Measurements from ENCODE around the gene DGKG. TPM values are rescaled to one million over a fixed set of nuclear protein-coding genes. Genes with fewer than 3 reads are reported as not detected.

DGKG gene
- total and polyA plus RNA-seq, 2 of the 8 experiments (the other 6 are each of a cell fraction or from before 2014, with no cell fraction given), result 0.30 to 0.48 TPM

GRCh38 chr3:186340204-186340603 is 21.8 kb downstream of the DGKG start:
- ChIA-PET POLR2A (ENCODE audit: partially characterized antibody) (no interaction called here), CTCF (ENCODE audit: partially characterized antibody) (interaction anchor here (1.2 kb wide), 1 partner anchor 10 kb away, joined by 3 read pairs; no protein-coding TSS in a partner anchor)
- no peak overlapping the region for H2AK5ac ChIP-seq (ENCODE audit: low read depth, low read length)
- no peak overlapping the region for H3K14ac ChIP-seq (ENCODE audit: insufficient read length)
- H3K4me2 ChIP-seq (ENCODE audit: insufficient read depth in 1 of 2, low read depth in 2 of 2, low read length in 2 of 2), result no peak overlapping the region
- H2BK20ac ChIP-seq (ENCODE audit: low read length), result no peak overlapping the region
- no peak overlapping the region for H3K4me3 ChIP-seq (ENCODE audit: extremely low read depth in 1 of 4, insufficient read depth in 2 of 4, low read depth in 3 of 4, low read length in 4 of 4)
- no peaks in the 10 kb centered on the region for H3K79me1 ChIP-seq (ENCODE audit: low read depth, low read length)
- no peak overlapping the region for H4K8ac ChIP-seq (ENCODE audit: extremely low read depth, insufficient read depth, low read length)
- H2BK5ac ChIP-seq (ENCODE audit: low read depth, low read length), result no peak overlapping the region
- no peak overlapping the region for H3K9ac ChIP-seq (replicated peaks in 1 of 4; ENCODE audit: extremely low read depth in 1 of 4, low read depth in 3 of 4, low read length in 3 of 4)
- DNase-seq (ENCODE audit: low read depth in 1 of 2, low spot score in 2 of 2), result no peak
- H3K23ac ChIP-seq (ENCODE audit: insufficient read length), result no peak overlapping the region
- FAIRE-seq, result no peak
- H4K5ac ChIP-seq (ENCODE audit: insufficient read length, low read depth, low read length), result no peak overlapping the region
- no peak overlapping the region for H3K18ac ChIP-seq (ENCODE audit: extremely low read depth, low read length)
- no peaks in the 10 kb centered on the region for H3K79me2 ChIP-seq (ENCODE audit: control insufficient read depth in 1 of 2, insufficient read depth in 2 of 2, low read length in 2 of 2)
- H3K36me3 ChIP-seq (ENCODE audit: control insufficient read depth in 2 of 4, insufficient read depth in 4 of 4, low read length in 3 of 4), result no peaks in the 10 kb centered on the region
- no peaks in the 10 kb centered on the region for H4K20me1 ChIP-seq (replicated peaks in 1 of 2; ENCODE audit: control insufficient read depth in 1 of 2, insufficient read depth in 2 of 2, low read length in 2 of 2)
- no peak overlapping the region for H3K56ac ChIP-seq (replicated peaks; ENCODE audit: insufficient read length, low read depth, low read length)
- H2AFZ ChIP-seq (ENCODE audit: low read length), result no peak overlapping the region
- H4K91ac ChIP-seq (replicated peaks; ENCODE audit: insufficient read length, low read length), result no peak overlapping the region
- H3K27ac ChIP-seq (ENCODE audit: low read depth, low read length), result no peak overlapping the region
- TF ChIP-seq SRF (IDR thresholded peaks at IDR 0.05; ENCODE audit: low read depth, low read length), result no peak
- H2BK12ac ChIP-seq (ENCODE audit: low read depth, low read length), result no peak overlapping the region
- H3K4me1 ChIP-seq (replicated peaks in 1 of 4; ENCODE audit: control insufficient read depth in 3 of 4, insufficient read depth in 4 of 4, low read length in 3 of 4), result no peaks in the 10 kb centered on the region
- H2BK15ac ChIP-seq (ENCODE audit: low read length), result no peak overlapping the region
- no peak overlapping the region for H3K4ac ChIP-seq (replicated peaks; ENCODE audit: insufficient read length, low read depth, low read length)
- no peak overlapping the region for H2BK120ac ChIP-seq (replicated peaks; ENCODE audit: low read depth, low read length)
- no peaks in the 10 kb centered on the region for H3K27me3 ChIP-seq (replicated peaks in 1 of 4; ENCODE audit: control insufficient read depth in 3 of 4, extremely low read depth in 1 of 4, insufficient read depth in 3 of 4, low read length in 3 of 4)
- H3K9me3 ChIP-seq (ENCODE audit: insufficient read depth in 2 of 2, low read depth in 1 of 2, low read length in 1 of 2), result no peaks in the 10 kb centered on the region
- H3K23me2 ChIP-seq (ENCODE audit: low read depth, low read length), result no peaks in the 10 kb centered on the region; the same call in 1 of the 2 replicates
